Stimulated activated CD4-positive, alpha-beta T cell treated with anti-CD3 and anti-CD28 coated beads, Interleukin-12 subunit alpha, Interleukin-12 subunit beta, amount 100 ng/mL, for 4 hours (primary cell): Measurements from ENCODE around the gene VANGL1.

Experiments
- DNase-seq: peaks from one replicate; pipeline ENCODE4 v3.0.0-alpha.2; 2020

The VANGL1 gene

GRCh38 chr1:115669886-115670285 lies 28.1 kb downstream of the VANGL1 start:
- DNase-seq, result no peak

- no peak for DNase-seq
Measured at GRCh38 chr1:115670476-115671175, 28.9 kb downstream of the VANGL1 start.

- no peak for DNase-seq
Measured at GRCh38 chr1:115671176-115671934, 29.6 kb downstream of the VANGL1 start.

- DNase-seq, result no peak
Measured at GRCh38 chr1:115672224-115673009, 30.6 kb downstream of the VANGL1 start.

- no peak for DNase-seq
Measured at GRCh38 chr1:115676498-115677181, 34.9 kb downstream of the VANGL1 start.

- no peak for DNase-seq
Measured at GRCh38 chr1:115677182-115677555, 35.4 kb downstream of the VANGL1 start.

GRCh38 chr1:115677565-115677964 lies 35.8 kb downstream of the VANGL1 start:
- no peak for DNase-seq

GRCh38 chr1:115678141-115678540 lies 36.4 kb downstream of the VANGL1 start:
- DNase-seq, result no peak

- DNase-seq, result no peak
Measured at GRCh38 chr1:115679141-115679611, 37.4 kb downstream of the VANGL1 start.

- DNase-seq, result no peak
Measured at GRCh38 chr1:115680730-115681111, 39.0 kb downstream of the VANGL1 start.

GRCh38 chr1:115682792-115683191 lies 41.0 kb downstream of the VANGL1 start:
- no peak for DNase-seq

- no peak for DNase-seq
Measured at GRCh38 chr1:115685029-115685705, 43.4 kb downstream of the VANGL1 start.

- DNase-seq, result no peak
Measured at GRCh38 chr1:115687744-115688143, 46.0 kb downstream of the VANGL1 start.

- no peak for DNase-seq
Measured at GRCh38 chr1:115690972-115691371, 49.2 kb downstream of the VANGL1 start.

GRCh38 chr1:115692224-115692623 lies 50.5 kb downstream of the VANGL1 start:
- no peak for DNase-seq

- DNase-seq, result no peak
Measured at GRCh38 chr1:115694805-115695204, 53.0 kb downstream of the VANGL1 start.

GRCh38 chr1:115697619-115698018 lies 55.8 kb downstream of the VANGL1 start:
- DNase-seq, result no peak

GRCh38 chr1:115701090-115701489 lies 59.3 kb downstream of the VANGL1 start:
- no peak for DNase-seq

- no peak for DNase-seq
Measured at GRCh38 chr1:115702959-115703358, 61.2 kb downstream of the VANGL1 start.

- no peak for DNase-seq
Measured at GRCh38 chr1:115705085-115705951, 63.5 kb downstream of the VANGL1 start.

- DNase-seq, result no peak
Measured at GRCh38 chr1:115705963-115706362, 64.2 kb downstream of the VANGL1 start.
